CD4-positive, alpha-beta T cell (primary cell): ENCODE data around the gene GLDC. TPM values are rescaled to one million over a fixed set of nuclear protein-coding genes. Genes with fewer than 3 reads are reported as not detected.

ENCODE experiments used
- ATAC-seq: fragments of 200-7000 bp; cut with Tn5 transposase; one replicate; pipeline ENCODE4 v1.10.0; 2022; ENCODE audit warnings: mild to moderate bottlenecking; ENCODE audit not compliant: poor library complexity
- CTCF ChIA-PET: fragments of 350-600 bp; sonication (Branson Sonifier 250); formaldehyde crosslinking; loops from one replicate; lab custom pipeline; 2021; ENCODE audit warnings: antibody characterized with exemption, inconsistent platforms; lab: Charles Lee
- POLR2A ChIA-PET: fragments of 350-600 bp; sonication (Branson Sonifier 250); formaldehyde crosslinking; loops from one replicate; lab custom pipeline; 2021; ENCODE audit warnings: antibody characterized with exemption, inconsistent platforms; lab: Charles Lee
- DNase-seq, 14 experiments: peaks; one replicate each; pipeline ENCODE4 v3.0.0-alpha.2; 2013 to 2020; ENCODE audit warnings: mixed read lengths in 2 of 14
- H3K27ac ChIP-seq, 2 donors: one replicate each; pipeline versions ENCODE4 v1.5.1 to v1.7.0; 2013; ENCODE audit warnings: low read length in 2 of 2, low read depth in 1 of 2, mild to moderate bottlenecking in 1 of 2
- H3K27me3 ChIP-seq, 2 experiments: 1 replicate in 1 of 2; 2 replicates in 1 of 2; pipeline versions ENCODE4 v1.6.1 to v1.7.0; 2013; ENCODE audit warnings: low read length in 2 of 2, control low read depth in 1 of 2, mild to moderate bottlenecking in 1 of 2, moderate library complexity in 1 of 2; ENCODE audit not compliant: insufficient read depth in 2 of 2, control insufficient read depth in 1 of 2
- H3K36me3 ChIP-seq: one replicate; pipeline ENCODE4 v1.6.1; 2013; ENCODE audit warnings: low read length, control low read depth; ENCODE audit not compliant: insufficient read depth
- H3K4me1 ChIP-seq: one replicate; pipeline ENCODE4 v1.6.1; 2013; ENCODE audit warnings: low read length, control low read depth; ENCODE audit not compliant: insufficient read depth
- H3K4me3 ChIP-seq: one replicate; pipeline ENCODE4 v1.5.1; 2013; ENCODE audit warnings: mild to moderate bottlenecking, low read length, moderate library complexity
- H3K9me3 ChIP-seq, 2 experiments: 1 replicate in 1 of 2; 2 replicates in 1 of 2; pipeline versions ENCODE4 v1.6.1 to v1.7.0; 2013; ENCODE audit warnings: low read length in 2 of 2, mild to moderate bottlenecking in 2 of 2, control low read depth in 1 of 2, moderate library complexity in 1 of 2; ENCODE audit not compliant: control insufficient read depth in 1 of 2, insufficient read depth in 1 of 2
- H3K27ac Mint-ChIP-seq: one replicate; pipeline ENCODE4 v1.8.0; 2020; ENCODE audit warnings: mixed read lengths
- H3K27me3 Mint-ChIP-seq: one replicate; pipeline ENCODE4 v1.8.0; 2021; ENCODE audit warnings: mixed read lengths
- H3K36me3 Mint-ChIP-seq: one replicate; pipeline ENCODE4 v1.8.0; 2021; ENCODE audit warnings: low read depth, mixed read lengths
- H3K4me1 Mint-ChIP-seq: one replicate; pipeline ENCODE4 v1.8.0; 2021; ENCODE audit warnings: low read depth, mixed read lengths
- H3K4me3 Mint-ChIP-seq: one replicate; pipeline ENCODE4 v1.8.0; 2020; ENCODE audit warnings: mild to moderate bottlenecking, mixed read lengths
- H3K9me3 Mint-ChIP-seq: one replicate; pipeline ENCODE4 v1.8.0; 2020; ENCODE audit warnings: mixed read lengths
- CTCF ChIP-seq: fragments of 200-600 bp; IDR thresholded peaks from one replicate; pipeline ENCODE4 v1.8.0; 2022; ENCODE audit warnings: antibody characterized with exemption, mild to moderate bottlenecking
- intact Hi-C, 2 experiments: fragments of 100-400 bp; cut with DNase I in 1 of 2; cut with micrococcal nuclease in 1 of 2; formaldehyde crosslinking; loops; one replicate each; pipeline versions ENCODE4 v1.15.1 to v1.9.0; 2023 to 2025; cut with DNase I, micrococcal nuclease
- total RNA-seq, 174 experiments: library from RNA in 2 of 174; stranded (reverse) in 2 of 174; gene quantifications; one replicate each; pipeline ENCODE4 v1.2.3 and lab custom pipeline; 2021 to 2026

GLDC gene
- total RNA-seq, 2 experiments from 2014 or later: not detected

DNA sequence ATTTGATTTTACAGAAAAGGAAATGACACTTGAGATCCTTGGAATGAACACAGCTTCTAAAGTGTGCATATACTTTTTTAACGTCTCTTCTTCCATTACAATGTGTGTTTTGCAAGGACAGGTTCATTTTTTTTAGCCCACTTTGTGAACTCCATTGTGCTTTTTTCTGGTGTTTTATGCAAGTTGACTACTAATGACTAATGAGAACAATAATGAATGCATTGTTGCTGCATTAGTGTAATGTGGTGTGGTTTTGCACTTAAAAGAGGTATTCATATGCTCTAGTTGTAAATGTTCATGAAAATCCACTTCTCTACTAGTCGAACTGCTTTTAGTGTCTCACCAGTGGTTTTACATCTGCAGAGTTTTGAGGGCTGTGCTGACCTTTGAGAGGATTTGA, 139.0 kb downstream of the GLDC start:
- peaks cover 43% of the 10 kb centered on the region for H3K36me3 ChIP-seq
- Mint-ChIP-seq H3K4me1 (no peaks in the 10 kb centered on the region), H3K4me3 (no peak overlapping the region), H3K27me3 (no peaks in the 10 kb centered on the region), H3K9me3 (no peaks in the 10 kb centered on the region), H3K27ac (peak overlapping the region; percentile 21), H3K36me3 (peaks cover 72% of the 10 kb centered on the region)
- CTCF ChIA-PET: no interaction called here
- ATAC-seq: no peak
- intact Hi-C loops: no loop called here
- no peak for DNase-seq
- H3K27me3 ChIP-seq: no peaks in the 10 kb centered on the region
- H3K4me3 ChIP-seq: no peak overlapping the region
- H3K4me1 ChIP-seq: no peaks in the 10 kb centered on the region
- TF ChIP-seq CTCF: no peak
- H3K27ac ChIP-seq: no peak overlapping the region
- POLR2A ChIA-PET: interaction anchor here (0.9 to 1.6 kb wide), 2 partner anchors 93 to 251 kb away, joined by 3 to 4 read pairs; partner anchors contain the start of gene KDM4C
- no peaks in the 10 kb centered on the region for H3K9me3 ChIP-seq

- no peak overlapping the region for H3K27ac ChIP-seq
- intact Hi-C loops: no loop called here
- H3K9me3 ChIP-seq: no peaks in the 10 kb centered on the region
- DNase-seq (no peak), ATAC-seq (no peak)
- no peaks in the 10 kb centered on the region for H3K4me1 Mint-ChIP-seq
- no peaks in the 10 kb centered on the region for H3K27me3 ChIP-seq
- no peak overlapping the region for H3K4me3 Mint-ChIP-seq
- no peaks in the 10 kb centered on the region for H3K9me3 Mint-ChIP-seq
- ChIA-PET CTCF (no interaction called here), POLR2A (no interaction called here)
- no peaks in the 10 kb centered on the region for H3K4me1 ChIP-seq
- no peak for TF ChIP-seq CTCF
- peak overlapping the region; percentile 10 for H3K27ac Mint-ChIP-seq
- no peak overlapping the region for H3K4me3 ChIP-seq
- peaks cover 90% of the 10 kb centered on the region for H3K36me3 Mint-ChIP-seq
- peaks cover 71% of the 10 kb centered on the region for H3K36me3 ChIP-seq
- no peaks in the 10 kb centered on the region for H3K27me3 Mint-ChIP-seq
Measured at GRCh38 chr9:6502399-6502798, 143.1 kb downstream of the GLDC start.

- intact Hi-C loops: no loop called here
- no peak overlapping the region for H3K27ac ChIP-seq
- no peaks in the 10 kb centered on the region for H3K9me3 ChIP-seq
- Mint-ChIP-seq H3K27ac (peak overlapping the region; percentile 10), H3K36me3 (peaks cover 92% of the 10 kb centered on the region), H3K4me1 (no peaks in the 10 kb centered on the region), H3K4me3 (no peak overlapping the region), H3K27me3 (no peaks in the 10 kb centered on the region), H3K9me3 (no peaks in the 10 kb centered on the region)
- H3K36me3 ChIP-seq: peaks cover 77% of the 10 kb centered on the region
- no peak for TF ChIP-seq CTCF
- no peak overlapping the region for H3K4me3 ChIP-seq
- ATAC-seq: no peak
- H3K27me3 ChIP-seq: no peaks in the 10 kb centered on the region
- DNase-seq: no peak
- POLR2A ChIA-PET: no interaction called here
- CTCF ChIA-PET: no interaction called here
- H3K4me1 ChIP-seq: no peaks in the 10 kb centered on the region
Measured at GRCh38 chr9:6501526-6502210, 143.9 kb downstream of the GLDC start.
